Smooth muscle cell (in vitro differentiated cells): ENCODE results near the gene PTPRN2. TPM values are rescaled to one million over a fixed set of nuclear protein-coding genes. Genes with fewer than 3 reads are reported as not detected.
A peak's percentile ranks its signal among the peaks of the same experiment; 100 is the strongest.

Experiments used
- DNase-seq: peaks from one replicate; lab custom pipeline; 2025; ENCODE audit not compliant: unreplicated experiment; lab: John Stamatoyannopoulos, UW
- H2AFZ ChIP-seq: fragments of 200-600 bp; sonication (generic); 2 replicates; pipeline ENCODE4 v1.6.0; 2016; ENCODE audit warnings: antibody characterized with exemption, low read depth, mild to moderate bottlenecking
- H3F3A ChIP-seq: fragments of 200-600 bp; sonication (generic); 2 replicates; pipeline ENCODE4 v1.6.0; 2017; ENCODE audit warnings: antibody characterized with exemption, low read depth
- H3K27ac ChIP-seq: fragments of 200-600 bp; sonication (generic); 2 replicates; pipeline ENCODE4 v1.5.1; 2016; ENCODE audit warnings: low read depth, mild to moderate bottlenecking
- H3K27me3 ChIP-seq: fragments of 200-600 bp; sonication (generic); 2 replicates; pipeline ENCODE4 v1.6.1; 2016; ENCODE audit warnings: low read depth, mild to moderate bottlenecking
- H3K36me3 ChIP-seq: fragments of 200-600 bp; sonication (generic); 2 replicates; pipeline ENCODE4 v1.5.1; 2016; ENCODE audit warnings: low read depth
- H3K4me1 ChIP-seq: fragments of 200-600 bp; sonication (generic); 2 replicates; pipeline ENCODE4 v1.5.1; 2016; ENCODE audit warnings: low read depth
- H3K4me2 ChIP-seq: fragments of 200-600 bp; sonication (generic); 2 replicates; pipeline ENCODE4 v1.6.0; 2016; ENCODE audit warnings: mild to moderate bottlenecking
- H3K4me3 ChIP-seq: fragments of 200-600 bp; sonication (generic); 2 replicates; pipeline ENCODE4 v1.5.1; 2016; ENCODE audit warnings: mild to moderate bottlenecking
- H3K79me2 ChIP-seq: fragments of 200-600 bp; sonication (generic); 2 replicates; pipeline ENCODE4 v1.6.0; 2016; ENCODE audit warnings: low read depth, mild to moderate bottlenecking
- H3K9ac ChIP-seq: fragments of 200-600 bp; sonication (generic); 2 replicates; pipeline ENCODE4 v1.6.0; 2016; ENCODE audit warnings: low read depth
- H3K9me3 ChIP-seq: fragments of 200-600 bp; sonication (generic); replicated peaks from 2 replicates; pipeline ENCODE4 v1.5.1; 2016; ENCODE audit warnings: low read depth
- H4K20me1 ChIP-seq: fragments of 200-600 bp; sonication (generic); 2 replicates; pipeline ENCODE4 v1.6.0; 2016; ENCODE audit warnings: low read depth
- WGBS: methylation state at CpG from one replicate; pipeline ENCODE4 v1.1.7; 2016; ENCODE audit warnings: low lambda C conversion rate; 5-methylcytosine and 5-hydroxymethylcytosine counted together
- polyA plus RNA-seq: library from polyadenylated mRNA; unstranded; fragments of >200 nt; fragmentation: Nextera tagmentation; extraction: Ambion mirVana; gene quantifications from 2 replicates; pipeline ENCODE4 v1.2.1, GENCODE V29; 2016
- total RNA-seq: library from RNA; depleted of rRNA; stranded (reverse); fragments of >200 nt; gene quantifications from 2 replicates; pipeline ENCODE4 v1.2.3, GENCODE V29; 2014
- TF ChIP-seq, protein P1 (sequence below): fragments of 200-600 bp; sonication (generic); IDR thresholded peaks from 2 replicates; pipeline ENCODE4 v1.5.1; 2017; ENCODE audit warnings: borderline replicate concordance, mild to moderate bottlenecking, antibody characterized with exemption; ENCODE audit not compliant: insufficient read depth, poor library complexity, severe bottlenecking

Gene PTPRN2
- total and polyA plus RNA-seq, 2 experiments from 2014 or later: 0.09 to 0.87 TPM

DNA sequence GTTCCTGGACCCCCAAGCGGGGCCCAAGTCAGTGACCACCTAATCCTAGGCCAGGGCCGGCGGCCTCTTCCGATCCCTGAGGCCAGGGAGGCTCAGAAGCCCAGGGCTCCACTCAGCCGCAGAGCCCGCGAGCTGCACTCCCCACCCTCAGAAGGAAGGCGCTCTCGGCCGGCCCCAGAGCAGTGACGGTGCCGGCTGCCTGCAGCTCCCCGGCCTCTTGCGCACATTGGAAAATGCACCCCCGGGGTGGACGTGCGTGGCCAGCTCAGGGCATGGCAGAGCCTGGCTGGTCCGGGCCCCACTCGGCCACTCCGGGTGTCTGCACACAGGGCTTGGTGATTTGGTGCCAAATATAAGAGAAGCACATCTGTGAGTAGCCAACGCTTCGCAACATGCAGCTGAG lies 269.1 kb downstream of the PTPRN2 start:
- Histone ChIP-seq H3K9me3 (no peaks in the 10 kb centered on the region), H2AFZ (no peak overlapping the region), H3F3A (no peaks in the 10 kb centered on the region), H3K9ac (no peak overlapping the region), H4K20me1 (no peaks in the 10 kb centered on the region), H3K27me3 (peaks cover 13% of the 10 kb centered on the region), H3K4me3 (no peak overlapping the region), H3K79me2 (no peaks in the 10 kb centered on the region), H3K4me1 (peaks cover 12% of the 10 kb centered on the region), H3K27ac (no peak overlapping the region), H3K4me2 (no peak overlapping the region), H3K36me3 (no peaks in the 10 kb centered on the region)
- DNase-seq: no peak
- WGBS: 79% methylated on average over 20 of the region's 22 CpGs
- TF ChIP-seq, protein P1, sequence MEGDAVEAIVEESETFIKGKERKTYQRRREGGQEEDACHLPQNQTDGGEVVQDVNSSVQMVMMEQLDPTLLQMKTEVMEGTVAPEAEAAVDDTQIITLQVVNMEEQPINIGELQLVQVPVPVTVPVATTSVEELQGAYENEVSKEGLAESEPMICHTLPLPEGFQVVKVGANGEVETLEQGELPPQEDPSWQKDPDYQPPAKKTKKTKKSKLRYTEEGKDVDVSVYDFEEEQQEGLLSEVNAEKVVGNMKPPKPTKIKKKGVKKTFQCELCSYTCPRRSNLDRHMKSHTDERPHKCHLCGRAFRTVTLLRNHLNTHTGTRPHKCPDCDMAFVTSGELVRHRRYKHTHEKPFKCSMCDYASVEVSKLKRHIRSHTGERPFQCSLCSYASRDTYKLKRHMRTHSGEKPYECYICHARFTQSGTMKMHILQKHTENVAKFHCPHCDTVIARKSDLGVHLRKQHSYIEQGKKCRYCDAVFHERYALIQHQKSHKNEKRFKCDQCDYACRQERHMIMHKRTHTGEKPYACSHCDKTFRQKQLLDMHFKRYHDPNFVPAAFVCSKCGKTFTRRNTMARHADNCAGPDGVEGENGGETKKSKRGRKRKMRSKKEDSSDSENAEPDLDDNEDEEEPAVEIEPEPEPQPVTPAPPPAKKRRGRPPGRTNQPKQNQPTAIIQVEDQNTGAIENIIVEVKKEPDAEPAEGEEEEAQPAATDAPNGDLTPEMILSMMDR: no peak

GRCh38 chr7:158317238-158318205 lies 270.1 kb downstream of the PTPRN2 start:
- DNase-seq: no peak

DNA sequence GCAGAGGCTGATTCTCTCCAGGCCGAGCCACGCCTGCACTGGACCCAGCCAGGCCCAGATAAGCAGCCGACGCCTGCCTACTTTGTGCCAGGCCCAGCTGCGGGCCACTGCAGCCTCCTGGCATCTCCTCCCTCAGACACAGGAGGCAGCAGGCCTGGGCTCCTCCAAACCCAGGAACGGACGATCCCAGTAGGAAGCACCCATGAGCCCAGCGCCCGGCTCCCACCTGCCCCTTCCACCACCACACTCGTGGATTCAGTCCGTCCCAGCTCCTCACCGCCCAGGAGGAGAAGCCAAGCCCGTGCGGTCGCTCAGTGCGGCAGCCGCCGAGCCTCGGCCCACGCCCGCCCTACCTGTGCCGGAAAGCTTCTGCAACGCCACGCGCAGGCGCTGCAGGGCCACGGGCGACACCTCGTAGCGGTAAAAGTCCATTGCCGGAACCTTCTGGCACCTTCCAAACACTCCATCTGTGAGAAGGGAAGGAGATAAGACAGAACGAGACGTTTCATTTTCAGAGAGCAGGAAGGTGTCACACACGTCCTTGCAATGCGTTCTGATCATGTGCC lies 271.1 kb downstream of the PTPRN2 start:
- H4K20me1 ChIP-seq: no peaks in the 10 kb centered on the region
- WGBS: 94% methylated on average over 35 of the region's 35 CpGs
- TF ChIP-seq, protein P1: no peak
- no peaks in the 10 kb centered on the region for H3K36me3 ChIP-seq
- H3K4me2 ChIP-seq: peak overlapping the region; percentile 82
- H3K79me2 ChIP-seq: no peaks in the 10 kb centered on the region
- H3F3A ChIP-seq: no peaks in the 10 kb centered on the region
- H3K4me3 ChIP-seq: no peak overlapping the region
- H3K9ac ChIP-seq: no peak overlapping the region
- H3K27me3 ChIP-seq: peaks cover 13% of the 10 kb centered on the region
- no peak for DNase-seq
- H3K9me3 ChIP-seq: no peaks in the 10 kb centered on the region
- peaks cover 12% of the 10 kb centered on the region for H3K4me1 ChIP-seq
- H2AFZ ChIP-seq: no peak overlapping the region
- no peak overlapping the region for H3K27ac ChIP-seq

More at GRCh38 chr7:158317238-158318205, 270.1 kb downstream of the PTPRN2 start:
- 15% methylated on average over 59 of the region's 59 CpGs for WGBS
- Histone ChIP-seq H3K79me2 (no peaks in the 10 kb centered on the region), H3K27ac (no peak overlapping the region), H3K9me3 (no peaks in the 10 kb centered on the region), H3F3A (no peaks in the 10 kb centered on the region), H2AFZ (peak overlapping the region; percentile 69), H4K20me1 (no peaks in the 10 kb centered on the region), H3K4me3 (peak overlapping the region; percentile 34), H3K27me3 (peaks cover 13% of the 10 kb centered on the region), H3K36me3 (no peaks in the 10 kb centered on the region), H3K4me2 (peak overlapping the region; percentile 82), H3K9ac (no peak overlapping the region), H3K4me1 (peaks cover 12% of the 10 kb centered on the region)
- TF ChIP-seq, protein P1: no peak
